Lower leg skin (tissue), 4 donors: ENCODE measurements around the gene NKAIN2. TPM values are rescaled to one million over a fixed set of nuclear protein-coding genes. Genes with fewer than 3 reads are reported as not detected.

Source experiments
- DNase-seq, 2 donors: peaks; one replicate each; pipeline ENCODE4 v3.0.0-alpha.2; 2019; ENCODE audit warnings: low spot score in 2 of 2
- H3K4me3 ChIP-seq: fragments of 200-600 bp; sonication (generic); 2 replicates; pipeline ENCODE4 v1.5.1; 2017; ENCODE audit warnings: mild to moderate bottlenecking, low read depth; ENCODE audit not compliant: poor library complexity, severe bottlenecking
- CTCF ChIP-seq, 3 donors: fragments of 450-650 bp; IDR thresholded peaks; one replicate each; pipeline ENCODE4 v1.5.1; 2016; ENCODE audit warnings: antibody characterized with exemption in 3 of 3, mild to moderate bottlenecking in 3 of 3, moderate library complexity in 2 of 3
- POLR2A ChIP-seq, 2 donors: fragments of 450-650 bp; IDR thresholded peaks; one replicate each; pipeline ENCODE4 v1.6.1; 2016 to 2017; ENCODE audit warnings: antibody characterized with exemption in 2 of 2, mild to moderate bottlenecking in 1 of 2, moderate library complexity in 1 of 2
- WGBS, 2 donors: methylation state at CpG; one replicate each; pipeline ENCODE4 v1.1.5; 2018; 5-methylcytosine and 5-hydroxymethylcytosine counted together
- intact Hi-C: fragments of 100-400 bp; cut with DNase I; formaldehyde crosslinking; loops from one replicate; pipeline ENCODE4 v1.15.0; 2023; ENCODE audit warnings: low total_unique reads
- total RNA-seq, 4 donors: library from RNA; depleted of rRNA; stranded (reverse); fragments of >200 nt; gene quantifications; one replicate each; pipeline ENCODE4 v1.1.0, GENCODE V29; 2016

Gene NKAIN2
- total RNA-seq, 4 donors from 2014 or later = 0.37 TPM; not detected in 3

GRCh38 chr6:124052120-124052519, 248.5 kb downstream of the NKAIN2 start:
- intact Hi-C loops = no loop called here
- WGBS, 2 donors = 74 to 77% methylated on average over 5 of the region's 5 CpGs
- H3K4me3 ChIP-seq = no peak overlapping the region
- TF ChIP-seq CTCF (IDR thresholded peaks at IDR 0.05) (no peak), POLR2A (IDR thresholded peaks at IDR 0.05) (no peak)
- DNase-seq = no peak

DNA sequence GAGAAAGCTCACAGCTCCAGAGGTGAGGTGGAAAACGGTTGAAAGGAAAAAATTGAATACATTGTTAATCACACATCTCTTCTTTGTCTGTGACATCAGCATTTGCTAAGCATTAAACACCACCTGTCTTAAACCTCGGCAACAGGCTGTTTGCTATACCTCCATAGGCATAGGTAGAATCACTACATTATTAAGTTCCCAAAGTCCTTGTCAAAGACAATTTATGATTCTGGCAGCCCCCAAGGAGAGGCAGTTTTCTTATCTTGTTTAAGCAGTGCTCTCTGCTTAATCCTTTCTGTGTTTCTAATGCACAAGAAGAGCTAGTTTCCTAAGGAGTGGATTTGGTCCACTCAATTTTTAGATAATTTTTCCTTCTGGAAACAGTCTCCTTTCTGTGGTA, 249.7 kb downstream of the NKAIN2 start:
- 69 to 74% methylated on average over 2 of the region's 2 CpGs for WGBS, 2 donors
- no peak for DNase-seq
- H3K4me3 ChIP-seq = no peak overlapping the region
- no peak for TF ChIP-seq POLR2A (IDR thresholded peaks at IDR 0.05)
- intact Hi-C loops = no loop called here

GRCh38 chr6:124054034-124054433, 250.4 kb downstream of the NKAIN2 start:
- DNase-seq = no peak
- intact Hi-C loops = no loop called here
- TF ChIP-seq CTCF (IDR thresholded peaks at IDR 0.05) = no peak
- TF ChIP-seq POLR2A (IDR thresholded peaks at IDR 0.05) = no peak
- H3K4me3 ChIP-seq = no peak overlapping the region

- intact Hi-C loops = no loop called here
- TF ChIP-seq POLR2A (IDR thresholded peaks at IDR 0.05) (no peak), CTCF (IDR thresholded peaks at IDR 0.05) (no peak)
- no peak for DNase-seq
- H3K4me3 ChIP-seq = no peak overlapping the region
These were observed 251.7 kb downstream of the NKAIN2 start for GRCh38 chr6:124055395-124055794.

DNA sequence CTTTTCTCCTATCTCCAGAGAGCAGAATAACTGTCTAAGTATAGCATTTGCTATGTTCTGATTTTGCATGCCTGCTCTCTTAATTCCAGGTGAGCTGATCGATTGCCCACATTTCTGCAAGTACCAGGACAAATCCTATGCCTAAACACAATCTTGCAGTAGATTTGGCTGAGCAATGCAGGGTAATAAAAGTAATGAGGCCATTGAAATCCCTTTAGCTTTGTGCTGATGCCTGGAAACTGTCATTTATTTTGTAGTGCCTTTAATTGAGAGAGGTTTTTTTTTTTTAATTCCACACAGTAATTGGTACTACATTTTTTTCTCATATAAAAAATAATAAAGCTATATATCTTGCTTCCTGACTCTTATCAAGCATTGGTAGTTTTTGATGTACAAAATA, 252.3 kb downstream of the NKAIN2 start:
- TF ChIP-seq CTCF (IDR thresholded peaks at IDR 0.05) = no peak
- no peak for TF ChIP-seq POLR2A (IDR thresholded peaks at IDR 0.05)
- 19 to 25% methylated on average over 1 of the region's 1 CpG for WGBS, 2 donors
- no peak for DNase-seq
- intact Hi-C loops = no loop called here
- H3K4me3 ChIP-seq = no peak overlapping the region

DNA sequence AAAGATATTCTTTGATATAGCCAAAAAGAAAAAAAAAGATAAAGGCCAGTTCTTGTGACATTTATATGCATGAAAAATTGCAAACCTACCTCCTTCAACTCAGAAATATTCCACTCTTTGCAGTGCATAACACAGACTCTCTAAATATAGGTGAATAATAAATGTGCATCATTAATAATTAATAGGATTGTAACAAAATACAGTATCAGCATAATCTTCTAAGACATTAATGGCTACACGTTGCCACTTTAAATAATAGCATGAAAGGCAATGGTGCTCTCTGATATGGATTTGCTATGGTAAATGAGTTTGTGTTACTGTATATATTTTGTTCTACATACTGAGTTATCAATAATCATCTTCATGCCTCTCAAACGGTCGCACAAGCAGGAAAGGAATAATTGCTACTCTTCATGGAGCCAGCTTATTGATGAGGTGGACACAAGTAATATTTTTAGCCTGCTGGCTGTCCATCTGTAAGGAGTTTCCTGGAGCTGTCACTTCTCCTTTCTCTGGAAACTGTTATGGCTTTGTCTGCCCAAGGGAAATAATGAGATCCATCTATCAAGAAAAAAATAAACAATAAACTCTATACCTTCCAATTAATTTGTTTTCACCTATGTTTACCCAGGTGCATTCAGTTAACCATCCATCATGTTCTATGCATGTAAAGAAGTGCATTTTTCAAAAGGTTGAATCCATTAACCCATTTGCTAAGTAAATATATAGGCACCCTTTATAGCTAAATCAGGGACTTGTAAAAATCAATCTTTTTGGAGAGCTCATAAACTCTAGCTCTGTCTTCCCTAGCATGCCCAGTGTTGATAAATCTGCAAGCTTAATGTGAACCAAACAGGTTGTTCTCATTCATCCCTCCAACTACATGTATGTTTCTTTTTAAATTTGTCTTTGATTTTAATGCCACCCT, 253.0 kb downstream of the NKAIN2 start:
- H3K4me3 ChIP-seq = no peak overlapping the region
- no peak for DNase-seq
- no peak for TF ChIP-seq POLR2A (IDR thresholded peaks at IDR 0.05)
- TF ChIP-seq CTCF (IDR thresholded peaks at IDR 0.05) = no peak
- WGBS, 2 donors = 45 to 46% methylated on average over 3 of the region's 3 CpGs
- intact Hi-C loops = no loop called here
